Measurements from ENCODE around the gene FASN.
"Not testable (repeated sequence)": the region's sequence is repeated elsewhere in the genome, so short reads cannot be mapped to it uniquely, and the experiment has no call there.

Gene FASN

GRCh38 chr17:82054351-82055022 is 43.5 kb downstream of the FASN start:
- no peak for DNase-seq

- no peak for DNase-seq
Observed at GRCh38 chr17:82053556-82054263, 44.3 kb downstream of the FASN start.

- no peak for DNase-seq
Observed at GRCh38 chr17:82053130-82053529, 44.9 kb downstream of the FASN start.

GRCh38 chr17:82052638-82053059 is 45.4 kb downstream of the FASN start:
- DNase-seq, result no peak

- DNase-seq, result no peak
Observed at GRCh38 chr17:82051776-82052637, 46.0 kb downstream of the FASN start, which contains the start of the genes GPS1 and RFNG. Gene GPS1, plus strand, starts transcription at chr17:82051898. Its CDS starts 34 bp downstream, at chr17:82051932. Gene RFNG, minus strand, starts transcription at chr17:82051811. Its CDS starts 45 bp downstream, at chr17:82051766.

GRCh38 chr17:82050761-82051641 is 47.0 kb downstream of the FASN start:
- DNase-seq, result no peak

GRCh38 chr17:82050152-82050760 is 47.8 kb downstream of the FASN start:
- DNase-seq, result no peak

- no peak for DNase-seq
Observed at GRCh38 chr17:82049521-82049971, 48.5 kb downstream of the FASN start.

- DNase-seq, result no peak
Observed at GRCh38 chr17:82049106-82049505, 48.9 kb downstream of the FASN start.

- no peak for DNase-seq
Observed at GRCh38 chr17:82048571-82048971, 49.5 kb downstream of the FASN start.

- no peak for DNase-seq
Observed at GRCh38 chr17:82047914-82048570, 50.0 kb downstream of the FASN start.

- DNase-seq, result no peak
Observed at GRCh38 chr17:82047379-82047778, 50.7 kb downstream of the FASN start.

GRCh38 chr17:82046903-82047302 is 51.1 kb downstream of the FASN start:
- no peak for DNase-seq

GRCh38 chr17:82045936-82046484 is 52.0 kb downstream of the FASN start:
- no peak for DNase-seq

- no peak for DNase-seq
Observed at GRCh38 chr17:82043507-82043906, 54.5 kb downstream of the FASN start.

GRCh38 chr17:82042649-82043048 is 55.4 kb downstream of the FASN start:
- no peak for DNase-seq

GRCh38 chr17:82041144-82041814 is 56.8 kb downstream of the FASN start:
- DNase-seq, result no peak

GRCh38 chr17:82039695-82040299 is 58.2 kb downstream of the FASN start:
- DNase-seq, result no peak

GRCh38 chr17:82038796-82039409 is 59.1 kb downstream of the FASN start:
- DNase-seq, result not testable (repeated sequence)

- no peak for DNase-seq
Observed at GRCh38 chr17:82037889-82038195, 60.2 kb downstream of the FASN start.
